IMR-90 (cell line): Measurements from ENCODE around the gene WNT6. TPM values are rescaled to one million over a fixed set of nuclear protein-coding genes. Genes with fewer than 3 reads are reported as not detected.

ENCODE experiments used
- ATAC-seq: fragments of 200-7000 bp; cut with Tn5 transposase; 2 replicates; pipeline ENCODE4 v1.9.1; 2020; ENCODE audit warnings: low read depth, mild to moderate bottlenecking, moderate library complexity
- BruUV-seq: library from RNA; stranded (reverse); fragments of 400-500 nt; replicated peaks from 2 replicates; lab custom pipeline; 2021; lab: Mats Ljungman, UMichigan
- CTCF ChIA-PET: fragments of 300-600 bp; formaldehyde crosslinking; extraction: SDS; loops from one replicate; lab custom pipeline; 2021; ENCODE audit warnings: antibody characterized with exemption; lab: Yijun Ruan, JAX
- POLR2A ChIA-PET: fragments of 300-600 bp; sonication (Branson Sonifier 250); formaldehyde crosslinking; loops from one replicate; lab custom pipeline; 2022; ENCODE audit warnings: antibody characterized with exemption; ENCODE audit not compliant: unreplicated experiment; lab: Charles Lee
- DNase-seq: peaks from one replicate; pipeline ENCODE4 v3.0.0; 2013
- H2AFZ ChIP-seq: replicated peaks from 2 replicates; pipeline ENCODE3; 2013; ENCODE audit warnings: low read length, mild to moderate bottlenecking; ENCODE audit not compliant: poor library complexity
- H2AK5ac ChIP-seq: 2 replicates; pipeline ENCODE4 v1.6.1; 2013; ENCODE audit warnings: low read depth, low read length, inconsistent platforms
- H2AK9ac ChIP-seq: replicated peaks from 2 replicates; pipeline ENCODE3; 2013; ENCODE audit warnings: mild to moderate bottlenecking, low read depth, low read length, moderate library complexity; ENCODE audit not compliant: poor library complexity
- H2BK120ac ChIP-seq: 2 replicates; pipeline ENCODE4 v1.6.1; 2013; ENCODE audit warnings: low read depth, low read length, inconsistent platforms
- H2BK15ac ChIP-seq: 3 replicates; pipeline ENCODE4 v1.6.1; 2013; ENCODE audit warnings: low read depth, low read length, inconsistent platforms
- H2BK20ac ChIP-seq: 2 replicates; pipeline ENCODE4 v1.6.1; 2013; ENCODE audit warnings: low read depth, mild to moderate bottlenecking, inconsistent platforms, low read length, moderate library complexity
- H2BK5ac ChIP-seq: 2 replicates; pipeline ENCODE4 v1.6.1; 2013; ENCODE audit warnings: mild to moderate bottlenecking, low read depth, low read length, inconsistent platforms; ENCODE audit not compliant: poor library complexity, severe bottlenecking
- H3K14ac ChIP-seq: replicated peaks from 2 replicates; pipeline ENCODE4 v1.6.1; 2013; ENCODE audit warnings: low read depth, low read length, inconsistent platforms
- H3K18ac ChIP-seq: 2 replicates; pipeline ENCODE4 v1.6.1; 2013; ENCODE audit warnings: low read depth, low read length, control low read depth
- H3K23ac ChIP-seq: 2 replicates; pipeline ENCODE4 v1.6.1; 2013; ENCODE audit warnings: low read depth, low read length, inconsistent platforms
- H3K27ac ChIP-seq: 2 replicates; pipeline ENCODE4 v1.5.1; 2013; ENCODE audit warnings: mild to moderate bottlenecking, control low read depth, low read length; ENCODE audit not compliant: insufficient read depth
- H3K27me3 ChIP-seq: 2 replicates; pipeline ENCODE4 v1.6.1; 2013; ENCODE audit warnings: low read length; ENCODE audit not compliant: control insufficient read depth, insufficient read depth
- H3K36me3 ChIP-seq: 2 replicates; pipeline ENCODE4 v1.6.1; 2013; ENCODE audit warnings: low read length, mixed read lengths; ENCODE audit not compliant: control insufficient read depth, insufficient read depth
- H3K4ac ChIP-seq: 2 replicates; pipeline ENCODE4 v1.6.1; 2013; ENCODE audit warnings: low read depth, low read length, inconsistent platforms
- H3K4me1 ChIP-seq: 2 replicates; pipeline ENCODE4 v1.6.1; 2013; ENCODE audit warnings: low read length, mixed read lengths; ENCODE audit not compliant: control insufficient read depth, insufficient read depth
- H3K4me2 ChIP-seq: 2 replicates; pipeline ENCODE4 v1.6.1; 2013; ENCODE audit warnings: low read depth, mild to moderate bottlenecking, control low read depth, low read length, moderate library complexity
- H3K4me3 ChIP-seq: 2 replicates; pipeline ENCODE4 v1.5.1; 2013; ENCODE audit warnings: low read depth, mild to moderate bottlenecking, control low read depth, low read length, moderate library complexity; ENCODE audit not compliant: insufficient read depth
- H3K56ac ChIP-seq: 2 replicates; pipeline ENCODE4 v1.6.1; 2013; ENCODE audit warnings: low read length, inconsistent platforms; ENCODE audit not compliant: insufficient read depth; ENCODE audit errors: extremely low read depth
- H3K79me1 ChIP-seq, 2 experiments: 2 replicates each; pipeline ENCODE4 v1.6.1; 2013; ENCODE audit warnings: low read length in 2 of 2, inconsistent platforms in 1 of 2, low read depth in 1 of 2
- H3K9ac ChIP-seq: 2 replicates; pipeline ENCODE4 v1.6.1; 2013; ENCODE audit warnings: low read depth, low read length, control low read depth
- H3K9me1 ChIP-seq: 2 replicates; pipeline ENCODE4 v1.6.1; 2013; ENCODE audit warnings: low read length, inconsistent platforms; ENCODE audit not compliant: insufficient read depth
- H3K9me3 ChIP-seq: 2 replicates; pipeline ENCODE4 v1.6.1; 2013; ENCODE audit warnings: low read length; ENCODE audit not compliant: control insufficient read depth, insufficient read depth
- H4K20me1 ChIP-seq: 2 replicates; pipeline ENCODE4 v1.6.1; 2013; ENCODE audit warnings: low read length, inconsistent platforms; ENCODE audit not compliant: insufficient read depth
- H4K5ac ChIP-seq: 2 replicates; pipeline ENCODE4 v1.6.1; 2013; ENCODE audit warnings: mild to moderate bottlenecking, low read depth, low read length, control low read depth
- H4K8ac ChIP-seq, 2 experiments: 2 replicates each; pipeline ENCODE4 v1.6.1; 2013; ENCODE audit warnings: low read depth in 2 of 2, low read length in 2 of 2, control low read depth in 1 of 2, inconsistent platforms in 1 of 2
- H4K91ac ChIP-seq: 2 replicates; pipeline ENCODE4 v1.6.1; 2013; ENCODE audit warnings: low read depth, low read length, inconsistent platforms; ENCODE audit not compliant: insufficient read depth
- BHLHE40 ChIP-seq: fragments of 150-350 bp; IDR thresholded peaks from 2 replicates; pipeline ENCODE4 v1.6.1; 2016; ENCODE audit warnings: mild to moderate bottlenecking, low read depth, low read length
- CEBPB ChIP-seq: IDR thresholded peaks from 2 replicates; pipeline ENCODE4 v1.6.1; 2012; ENCODE audit warnings: low read depth, low read length, improper control_type of control experiment
- CHD1 ChIP-seq: IDR thresholded peaks from 2 replicates; pipeline ENCODE4 v1.6.1; 2012; ENCODE audit warnings: low read depth, low read length, improper control_type of control experiment
- ELK1 ChIP-seq: fragments of 150-350 bp; IDR thresholded peaks from 2 replicates; pipeline ENCODE4 v1.6.1; 2016; ENCODE audit warnings: low read depth, mild to moderate bottlenecking, low read length, moderate library complexity, borderline replicate concordance
- FOS ChIP-seq: fragments of 150-350 bp; IDR thresholded peaks from 2 replicates; pipeline ENCODE4 v1.6.1; 2016; ENCODE audit warnings: low read depth, low read length
- MAFK ChIP-seq: IDR thresholded peaks from 2 replicates; pipeline ENCODE4 v1.6.1; 2012; ENCODE audit warnings: low read depth, low read length, improper control_type of control experiment
- MAZ ChIP-seq: IDR thresholded peaks from 2 replicates; pipeline ENCODE4 v1.6.1; 2012; ENCODE audit warnings: low read depth, mild to moderate bottlenecking, low read length, improper control_type of control experiment, moderate library complexity, borderline replicate concordance
- MXI1 ChIP-seq: IDR thresholded peaks from 2 replicates; pipeline ENCODE4 v1.6.1; 2012; ENCODE audit warnings: low read depth, mild to moderate bottlenecking, low read length, moderate library complexity, borderline replicate concordance
- NFE2L2 ChIP-seq: fragments of 150-350 bp; IDR thresholded peaks from 2 replicates; pipeline ENCODE4 v1.6.1; 2016; ENCODE audit warnings: low read depth, mild to moderate bottlenecking, low read length
- POLR2A ChIP-seq: IDR thresholded peaks from 2 replicates; pipeline ENCODE4 v1.6.1; 2012; ENCODE audit warnings: mild to moderate bottlenecking, low read depth, low read length
- RAD21 ChIP-seq: IDR thresholded peaks from 2 replicates; pipeline ENCODE4 v1.6.1; 2012; ENCODE audit warnings: low read length, improper control_type of control experiment
- RCOR1 ChIP-seq: IDR thresholded peaks from 2 replicates; pipeline ENCODE4 v1.6.1; 2012; ENCODE audit warnings: mild to moderate bottlenecking, low read length, improper control_type of control experiment; ENCODE audit not compliant: insufficient replicate concordance
- RFX5 ChIP-seq: IDR thresholded peaks from 2 replicates; pipeline ENCODE4 v1.8.0; 2012; ENCODE audit warnings: low read depth, mild to moderate bottlenecking, low read length, moderate library complexity
- SMC3 ChIP-seq: fragments of 150-350 bp; IDR thresholded peaks from 2 replicates; pipeline ENCODE4 v1.6.1; 2016; ENCODE audit warnings: low read depth, mild to moderate bottlenecking, antibody characterized with exemption, low read length, moderate library complexity
- USF2 ChIP-seq: fragments of 150-350 bp; IDR thresholded peaks from 2 replicates; pipeline ENCODE4 v1.6.1; 2017; ENCODE audit warnings: mild to moderate bottlenecking, antibody characterized with exemption, low read length, low read depth
- WGBS, 2 experiments: methylation state at CpG; one replicate each; pipeline versions ENCODE4 v1.1.5 to v1.1.7; 2013; ENCODE audit warnings: missing lambda C conversion rate in 2 of 2; ENCODE audit not compliant: insufficient read length in 1 of 2; ENCODE audit errors: extremely low coverage in 2 of 2; 5-methylcytosine and 5-hydroxymethylcytosine counted together
- dilution Hi-C: fragments of 300-500 bp; cut with HindIII; formaldehyde crosslinking; loops from one replicate; pipeline ENCODE4 v1.14.3; 2018; ENCODE audit warnings: low sequenced_read_pairs; ENCODE audit not compliant: unreplicated experiment
- in situ Hi-C: fragments of 300-500 bp; cut with MboI; formaldehyde crosslinking; loops from 3 replicates; pipeline ENCODE4 v1.14.3; 2019; ENCODE audit warnings: low sequenced_read_pairs, inconsistent platforms, mixed read lengths
- intact Hi-C: fragments of 100-400 bp; cut with micrococcal nuclease; formaldehyde crosslinking; loops from 2 replicates; pipeline ENCODE4 v1.10.0; 2022
- polyA plus RNA-seq, 3 experiments: library from polyadenylated mRNA; depleted of rRNA; stranded (reverse); fragments of >200 nt; gene quantifications; 2 replicates each; pipeline ENCODE4 v1.2.3, GENCODE V29; 2012; ENCODE audit warnings: low replicate concordance in 1 of 3
- total RNA-seq: library from RNA; depleted of rRNA; stranded (reverse); fragments of >200 nt; gene quantifications from 2 replicates; pipeline ENCODE4 v1.2.3, GENCODE V29; 2012
- TF ChIP-seq, protein P1 (sequence below): conservative IDR thresholded peaks from 2 replicates; pipeline ENCODE4 v1.5.1; 2012; ENCODE audit warnings: mild to moderate bottlenecking, low read depth, low read length, improper control_type of control experiment

The WNT6 gene
- total and polyA plus RNA-seq, 2 of the 4 experiments (the other 2 are of a cell fraction), result not detected

DNA sequence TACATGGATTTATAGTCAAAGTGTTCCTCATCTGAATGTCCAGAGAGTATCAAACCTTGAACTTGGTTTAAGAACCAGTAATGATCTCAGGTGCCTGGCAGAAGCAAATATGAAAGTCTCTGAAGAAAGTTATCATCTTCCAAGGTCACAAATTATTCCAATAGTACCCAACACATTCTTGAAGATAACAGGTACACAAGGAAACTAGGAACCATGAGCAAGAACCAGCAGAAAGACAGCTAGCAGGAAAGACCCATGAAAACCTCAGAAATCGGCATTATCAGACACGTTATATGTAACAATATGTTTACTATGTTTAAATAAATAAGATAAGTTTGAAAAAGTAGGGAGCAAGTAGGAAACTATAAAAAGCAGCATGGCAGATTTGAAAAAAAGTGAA lies 22.1 kb upstream of the WNT6 start:
- no peak overlapping the region for H2BK120ac ChIP-seq
- no peak overlapping the region for H3K56ac ChIP-seq
- no peaks in the 10 kb centered on the region for H3K36me3 ChIP-seq
- H3K4me3 ChIP-seq, result no peak overlapping the region
- H2BK15ac ChIP-seq, result no peak overlapping the region
- no peak overlapping the region for H2AK9ac ChIP-seq
- H2AK5ac ChIP-seq, result no peak overlapping the region
- H2AFZ ChIP-seq, result no peak overlapping the region
- no peaks in the 10 kb centered on the region for H3K79me1 ChIP-seq
- TF ChIP-seq MXI1 (no peak), NFE2L2 (no peak), CEBPB (no peak), MAFK (no peak), MAZ (no peak), USF2 (no peak), ELK1 (no peak), RCOR1 (no peak), CHD1 (no peak), BHLHE40 (no peak), RAD21 (no peak), SMC3 (no peak), FOS (no peak), POLR2A (no peak), RFX5 (no peak)
- TF ChIP-seq, protein P1, sequence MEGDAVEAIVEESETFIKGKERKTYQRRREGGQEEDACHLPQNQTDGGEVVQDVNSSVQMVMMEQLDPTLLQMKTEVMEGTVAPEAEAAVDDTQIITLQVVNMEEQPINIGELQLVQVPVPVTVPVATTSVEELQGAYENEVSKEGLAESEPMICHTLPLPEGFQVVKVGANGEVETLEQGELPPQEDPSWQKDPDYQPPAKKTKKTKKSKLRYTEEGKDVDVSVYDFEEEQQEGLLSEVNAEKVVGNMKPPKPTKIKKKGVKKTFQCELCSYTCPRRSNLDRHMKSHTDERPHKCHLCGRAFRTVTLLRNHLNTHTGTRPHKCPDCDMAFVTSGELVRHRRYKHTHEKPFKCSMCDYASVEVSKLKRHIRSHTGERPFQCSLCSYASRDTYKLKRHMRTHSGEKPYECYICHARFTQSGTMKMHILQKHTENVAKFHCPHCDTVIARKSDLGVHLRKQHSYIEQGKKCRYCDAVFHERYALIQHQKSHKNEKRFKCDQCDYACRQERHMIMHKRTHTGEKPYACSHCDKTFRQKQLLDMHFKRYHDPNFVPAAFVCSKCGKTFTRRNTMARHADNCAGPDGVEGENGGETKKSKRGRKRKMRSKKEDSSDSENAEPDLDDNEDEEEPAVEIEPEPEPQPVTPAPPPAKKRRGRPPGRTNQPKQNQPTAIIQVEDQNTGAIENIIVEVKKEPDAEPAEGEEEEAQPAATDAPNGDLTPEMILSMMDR, result no peak
- in situ Hi-C loops, result no loop called here
- no peaks in the 10 kb centered on the region; the same call in 1 of the 2 replicates for H3K4me1 ChIP-seq
- 0 out of 2 replicates have a peak, but pooled peaks cover 2% of the 10 kb centered on the region for H3K9me3 ChIP-seq
- dilution Hi-C loops, result no loop called here
- no peak overlapping the region for H3K4me2 ChIP-seq
- no peak overlapping the region for H2BK5ac ChIP-seq
- H3K23ac ChIP-seq, result no peak overlapping the region
- ChIA-PET POLR2A (no interaction called here), CTCF (interaction anchor here (0.7 kb wide), 1 partner anchor 127 kb away, joined by 4 read pairs; no protein-coding TSS in a partner anchor)
- no peak overlapping the region for H4K91ac ChIP-seq
- intact Hi-C loops, result loop anchor here (5.0 kb wide), 1 partner anchor 55 kb away; the partner anchor contains the start of gene CYP27A1
- H3K14ac ChIP-seq, result no peak overlapping the region
- no peak overlapping the region for H4K8ac ChIP-seq
- no peaks in the 10 kb centered on the region for H3K9me1 ChIP-seq
- no peak overlapping the region for H3K27ac ChIP-seq
- peaks cover 29% of the 10 kb centered on the region for H3K27me3 ChIP-seq
- H3K9ac ChIP-seq, result no peak overlapping the region
- H4K5ac ChIP-seq, result no peak overlapping the region
- DNase-seq (no peak), ATAC-seq (no peak)
- no peak overlapping the region for H2BK20ac ChIP-seq
- H3K4ac ChIP-seq, result no peak overlapping the region
- BruUV-seq, result no TSS peak
- H3K18ac ChIP-seq, result no peak overlapping the region
- WGBS, 2 experiments, result no CpG with 5 or more reads among the region's 2 CpGs
- H4K20me1 ChIP-seq, result no peaks in the 10 kb centered on the region
